ENCODE measurements around the gene CHID1.

DNA sequence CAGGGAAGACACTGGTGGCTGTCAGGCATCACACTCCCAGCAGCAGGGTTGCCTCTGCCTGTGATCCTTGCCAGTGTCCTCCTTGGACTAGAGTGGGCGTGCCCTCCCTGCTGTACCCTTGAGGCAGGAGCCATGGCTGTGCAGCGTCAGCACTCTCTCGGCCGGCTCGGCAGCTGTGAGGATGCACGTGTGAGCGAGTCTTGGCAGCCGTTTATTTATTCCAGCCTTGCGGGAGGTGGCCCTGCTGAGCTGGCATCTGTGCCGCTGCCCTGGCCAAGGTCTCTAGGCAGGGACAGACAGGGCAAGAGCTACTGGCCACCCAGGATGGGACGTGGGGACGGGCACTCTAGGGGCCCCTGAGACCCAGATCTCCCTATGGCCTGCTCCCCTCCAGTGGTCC, 34.1 kb downstream of the CHID1 start:
- TF ChIP-seq POLR2G (IDR thresholded peaks at IDR 0.05; ENCODE audit: low read depth, low read length) (peak; percentile 72), PHF20 (IDR thresholded peaks at IDR 0.05; ENCODE audit: partially characterized antibody) (no peak)
- TF ChIP-seq, protein P1, sequence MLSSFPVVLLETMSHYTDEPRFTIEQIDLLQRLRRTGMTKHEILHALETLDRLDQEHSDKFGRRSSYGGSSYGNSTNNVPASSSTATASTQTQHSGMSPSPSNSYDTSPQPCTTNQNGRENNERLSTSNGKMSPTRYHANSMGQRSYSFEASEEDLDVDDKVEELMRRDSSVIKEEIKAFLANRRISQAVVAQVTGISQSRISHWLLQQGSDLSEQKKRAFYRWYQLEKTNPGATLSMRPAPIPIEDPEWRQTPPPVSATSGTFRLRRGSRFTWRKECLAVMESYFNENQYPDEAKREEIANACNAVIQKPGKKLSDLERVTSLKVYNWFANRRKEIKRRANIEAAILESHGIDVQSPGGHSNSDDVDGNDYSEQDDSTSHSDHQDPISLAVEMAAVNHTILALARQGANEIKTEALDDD (IDR thresholded peaks at IDR 0.05) = no peak
